Right lobe of liver (tissue), 6 donors: ENCODE measurements around the gene SIM1. TPM values are rescaled to one million over a fixed set of nuclear protein-coding genes. Genes with fewer than 3 reads are reported as not detected.

Experiments used
- ATAC-seq, 4 donors: fragments of 200-7000 bp; cut with Tn5 transposase; one replicate each; pipeline ENCODE4 v1.9.1; 2020; ENCODE audit warnings: mild to moderate bottlenecking in 4 of 4, moderate library complexity in 4 of 4
- DNase-seq, 3 donors: peaks; one replicate each; pipeline ENCODE4 v3.0.0-alpha.2; 2020
- H3K27ac ChIP-seq, 3 donors: fragments of 200-600 bp; one replicate each; pipeline ENCODE4 v1.8.0; 2022
- H3K27me3 ChIP-seq, 2 donors: fragments of 200-600 bp; one replicate each; pipeline ENCODE4 v1.8.0; 2022
- H3K36me3 ChIP-seq, 4 donors: fragments of 200-600 bp; sonication (generic) in 1 of 4; one replicate each; pipeline versions ENCODE4 v1.5.1 to v1.8.0; 2017 to 2022; ENCODE audit warnings: control low read depth in 1 of 4
- H3K4me1 ChIP-seq, 4 donors: fragments of 200-600 bp; sonication (generic) in 1 of 4; one replicate each; pipeline versions ENCODE4 v1.5.1 to v1.8.0; 2017 to 2022; ENCODE audit warnings: control low read depth in 1 of 4
- H3K4me3 ChIP-seq, 3 donors: fragments of 200-600 bp; one replicate each; pipeline ENCODE4 v1.8.0; 2022
- H3K9me3 ChIP-seq, 4 donors: fragments of 200-600 bp; sonication (generic) in 1 of 4; one replicate each; pipeline versions ENCODE4 v1.5.1 to v1.8.0; 2017 to 2022; ENCODE audit warnings: control low read depth in 1 of 4
- CTCF ChIP-seq, 4 donors: fragments of 200-600 bp in 3 of 4; fragments of 450-650 bp in 1 of 4; IDR thresholded peaks; one replicate each; pipeline versions ENCODE4 v1.5.1 to v1.8.0; 2016 to 2022; ENCODE audit warnings: antibody characterized with exemption in 4 of 4, mild to moderate bottlenecking in 2 of 4
- POLR2A ChIP-seq: fragments of 450-650 bp; IDR thresholded peaks from one replicate; pipeline ENCODE4 v1.6.1; 2017; ENCODE audit warnings: antibody characterized with exemption, mild to moderate bottlenecking
- WGBS: methylation state at CpG from one replicate; pipeline ENCODE4 v1.1.6; 2018; ENCODE audit warnings: low coverage, low lambda C conversion rate; ENCODE audit not compliant: insufficient coverage; ENCODE audit errors: missing lambda C conversion rate; 5-methylcytosine and 5-hydroxymethylcytosine counted together
- intact Hi-C, 2 donors: fragments of 100-400 bp; cut with DNase I; formaldehyde crosslinking; loops; one replicate each; pipeline versions ENCODE4 v1.11.2 to v1.14.1; 2022
- total RNA-seq, 6 experiments: library from RNA; depleted of rRNA in 2 of 6; stranded (reverse); fragments of >200 nt in 2 of 6; fragmentation: NEBNext Ultra II Directional in 3 of 6; extraction: Animal tissue kit (Norgen Biotek cat#: 25700) in 3 of 6; gene quantifications; one replicate each; pipeline versions ENCODE4 v1.1.0 to v1.2.4, GENCODE V29; 2016 to 2023
- donor health status: DM: no; HTN: yes; CAD: no.
- donor health status: DM: no; HTN: no; CAD: no.
- donor health status: DM: no; HTN: no; CAD: no.
- donor health status: DM: no; HTN: yes; CAD: no.
- donor health status: DM: no; HTN: yes; CAD: no.

Gene SIM1
- total RNA-seq, 6 experiments from 2014 or later = 0.04 to 0.07 TPM; not detected in 4

DNA sequence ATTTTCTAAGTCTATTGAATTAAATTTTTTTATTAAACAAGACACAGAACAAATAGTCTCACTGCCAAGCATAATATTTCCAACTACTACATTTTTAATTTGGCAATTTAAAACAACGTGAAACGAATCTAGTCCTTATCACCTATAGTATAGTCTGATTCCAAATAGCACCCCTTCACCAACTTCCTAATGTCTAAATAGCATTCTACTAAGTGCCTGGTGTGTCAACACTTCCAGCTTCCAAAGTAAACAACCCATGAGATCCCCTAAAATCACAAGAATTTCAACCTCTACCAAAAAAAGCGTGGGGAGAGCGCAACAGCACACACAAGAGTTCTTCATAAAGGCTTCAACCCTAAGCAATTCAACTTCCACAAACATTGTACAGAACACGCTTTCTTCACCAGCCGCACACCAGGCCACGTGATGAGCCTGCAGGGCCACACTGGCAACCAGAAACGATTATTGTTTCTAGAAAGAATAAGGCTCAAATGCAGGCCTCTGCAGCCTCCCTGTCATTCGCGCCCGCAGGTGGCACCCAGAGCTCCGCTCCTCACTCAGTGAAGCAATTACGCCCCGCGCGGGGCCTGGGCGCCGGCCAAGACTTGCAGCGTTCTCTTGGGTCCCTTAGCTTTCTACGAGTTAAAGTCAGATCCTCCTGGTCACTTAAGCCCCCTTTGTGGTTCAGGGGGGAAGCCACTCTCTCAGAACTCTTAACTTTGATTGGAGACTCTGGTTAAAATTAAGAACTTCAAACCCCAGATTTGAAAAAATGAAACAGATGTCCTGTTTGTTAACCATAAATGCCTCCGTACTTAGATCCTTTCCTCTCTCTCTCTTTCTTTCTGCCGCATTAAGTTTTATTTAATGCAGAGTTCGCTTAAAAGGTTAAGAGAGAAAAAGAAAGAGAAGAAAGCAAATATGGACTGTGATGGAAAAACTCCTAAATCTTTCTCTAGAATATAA is 18.3 kb downstream of the SIM1 start:
- intact Hi-C loops = no loop called here
- H3K27ac ChIP-seq = no peak overlapping the region
- ATAC-seq (peak in 1 of 4 donors; percentile 28), DNase-seq (no peak)
- TF ChIP-seq POLR2A (no peak), CTCF (IDR thresholded peaks at IDR 0.05) (no peak)
- no peaks in the 10 kb centered on the region for H3K4me1 ChIP-seq
- peaks cover 18 to 30% of the 10 kb centered on the region in 2 donors for H3K27me3 ChIP-seq
- no peaks in the 10 kb centered on the region for H3K36me3 ChIP-seq
- H3K9me3 ChIP-seq = no peaks in the 10 kb centered on the region
- H3K4me3 ChIP-seq = no peak overlapping the region
- WGBS = 13% methylated on average over 16 of the region's 23 CpGs

DNA sequence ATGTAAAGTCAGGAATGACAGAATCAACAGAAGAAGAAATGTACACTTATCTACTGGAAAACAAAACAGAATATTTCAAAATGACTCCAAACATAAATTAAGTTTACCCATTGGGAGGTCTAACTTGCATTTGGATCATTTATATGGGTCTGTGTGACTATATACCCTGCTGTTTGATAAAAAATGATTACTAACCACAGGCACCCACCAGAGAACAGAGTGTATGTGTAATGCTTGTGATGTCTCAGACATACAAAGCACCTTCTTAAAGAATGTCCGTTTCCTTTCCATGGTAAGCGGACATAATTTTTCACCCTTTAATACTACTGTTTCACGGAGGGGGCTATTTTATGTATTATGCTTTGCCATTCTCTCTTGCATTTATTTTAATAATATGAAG is 19.2 kb downstream of the SIM1 start:
- no peaks in the 10 kb centered on the region for H3K9me3 ChIP-seq
- no peaks in the 10 kb centered on the region for H3K4me1 ChIP-seq
- intact Hi-C loops = no loop called here
- DNase-seq (no peak), ATAC-seq (no peak)
- TF ChIP-seq CTCF (IDR thresholded peaks at IDR 0.05) = no peak
- TF ChIP-seq POLR2A = no peak
- peaks cover 18 to 30% of the 10 kb centered on the region in 2 donors for H3K27me3 ChIP-seq
- no peak overlapping the region for H3K4me3 ChIP-seq
- WGBS = 57% methylated on average over 3 of the region's 3 CpGs
- H3K27ac ChIP-seq = no peak overlapping the region
- no peaks in the 10 kb centered on the region for H3K36me3 ChIP-seq

- intact Hi-C loops = no loop called here
- H3K4me1 ChIP-seq = no peaks in the 10 kb centered on the region
- no peak for DNase-seq
- H3K9me3 ChIP-seq = no peaks in the 10 kb centered on the region
- no peak for ATAC-seq
- H3K4me3 ChIP-seq = no peak overlapping the region
- no peaks in the 10 kb centered on the region for H3K36me3 ChIP-seq
- H3K27ac ChIP-seq = no peak overlapping the region
- H3K27me3 ChIP-seq = peaks cover 0 to 10% of the 10 kb centered on the region in 2 donors
- no peak for TF ChIP-seq CTCF (IDR thresholded peaks at IDR 0.05)
- no peak for TF ChIP-seq POLR2A
- WGBS = 80% methylated on average over 1 of the region's 1 CpG
Observed at GRCh38 chr6:100440935-100441334, 23.8 kb downstream of the SIM1 start.

GRCh38 chr6:100435299-100435698 is 29.4 kb downstream of the SIM1 start:
- WGBS = 79% methylated on average over 3 of the region's 3 CpGs
- TF ChIP-seq POLR2A (no peak), CTCF (IDR thresholded peaks at IDR 0.05) (no peak)
- no peaks in the 10 kb centered on the region for H3K9me3 ChIP-seq
- H3K27ac ChIP-seq = no peak overlapping the region
- no peaks in the 10 kb centered on the region for H3K4me1 ChIP-seq
- no peak for ATAC-seq
- DNase-seq = no peak
- no peak overlapping the region for H3K4me3 ChIP-seq
- H3K27me3 ChIP-seq = no peaks in the 10 kb centered on the region
- intact Hi-C loops = no loop called here
- no peaks in the 10 kb centered on the region for H3K36me3 ChIP-seq
